PC-3 (cell line): ENCODE results near the gene PRLR. TPM values are rescaled to one million over a fixed set of nuclear protein-coding genes. Genes with fewer than 3 reads are reported as not detected.
"Not testable (repeated sequence)": the region's sequence is repeated elsewhere in the genome, so short reads cannot be mapped to it uniquely, and the experiment has no call there.

Experiments
- ATAC-seq: fragments of 200-7000 bp; cut with Tn5 transposase; 2 replicates; pipeline ENCODE4 v1.9.1; 2020; ENCODE audit warnings: mild to moderate bottlenecking, moderate library complexity
- BruUV-seq: library from RNA; stranded (reverse); fragments of 400-500 nt; replicated peaks from 2 replicates; lab custom pipeline; 2021; lab: Mats Ljungman, UMichigan
- CTCF ChIA-PET: fragments of 300-600 bp; sonication (Branson Sonifier 250); formaldehyde crosslinking; loops from one replicate; lab custom pipeline; 2022; ENCODE audit warnings: antibody characterized with exemption; lab: Charles Lee
- POLR2A ChIA-PET: fragments of 300-600 bp; sonication (Branson Sonifier 250); formaldehyde crosslinking; loops from one replicate; lab custom pipeline; 2022; ENCODE audit warnings: antibody characterized with exemption; ENCODE audit not compliant: unreplicated experiment; lab: Charles Lee
- DNase-seq: peaks from one replicate; pipeline ENCODE4 v3.0.0-alpha.2; 2015
- H2AFZ ChIP-seq: fragments of 300-600 bp; sonication (generic); 2 replicates; pipeline ENCODE4 v1.6.0; 2016; ENCODE audit warnings: antibody characterized with exemption, low read length
- H3F3A ChIP-seq: fragments of 300-600 bp; sonication (generic); one replicate; pipeline ENCODE4 v1.6.0; 2017; ENCODE audit warnings: antibody characterized with exemption, low read length, control low read depth, mild to moderate bottlenecking; ENCODE audit not compliant: unreplicated experiment
- H3K27ac ChIP-seq: fragments of 300-600 bp; sonication (generic); 2 replicates; pipeline ENCODE4 v1.5.1; 2016; ENCODE audit warnings: mild to moderate bottlenecking, low read length
- H3K27me3 ChIP-seq: fragments of 300-600 bp; sonication (generic); 2 replicates; pipeline ENCODE4 v1.6.1; 2016; ENCODE audit warnings: low read length, mixed read lengths
- H3K36me3 ChIP-seq: fragments of 300-600 bp; sonication (generic); 2 replicates; pipeline ENCODE4 v1.6.1; 2016; ENCODE audit warnings: low read depth, mixed run types, low read length, mixed read lengths
- H3K4me1 ChIP-seq: fragments of 300-600 bp; sonication (generic); 2 replicates; pipeline ENCODE4 v1.5.1; 2016; ENCODE audit warnings: low read length; ENCODE audit not compliant: insufficient read depth
- H3K4me2 ChIP-seq: fragments of 300-600 bp; sonication (generic); 2 replicates; pipeline ENCODE4 v1.6.0; 2016; ENCODE audit warnings: low read length
- H3K4me3 ChIP-seq: fragments of 300-600 bp; sonication (generic); 2 replicates; pipeline ENCODE4 v1.5.1; 2016; ENCODE audit warnings: mild to moderate bottlenecking, low read length, mixed read lengths
- H3K79me2 ChIP-seq: fragments of 300-600 bp; sonication (generic); 2 replicates; pipeline ENCODE4 v1.6.1; 2017; ENCODE audit warnings: low read length, mixed read lengths
- H3K9ac ChIP-seq: fragments of 300-600 bp; sonication (generic); 2 replicates; pipeline ENCODE4 v1.6.0; 2016; ENCODE audit warnings: mild to moderate bottlenecking, low read length
- H3K9me2 ChIP-seq: fragments of 300-600 bp; sonication (generic); replicated peaks from 2 replicates; pipeline ENCODE4 v1.6.1; 2016; ENCODE audit warnings: mixed run types, low read length, mixed read lengths
- H3K9me3 ChIP-seq: fragments of 300-600 bp; sonication (generic); 2 replicates; pipeline ENCODE4 v1.6.1; 2016; ENCODE audit warnings: low read length, mixed read lengths
- H4K20me1 ChIP-seq: fragments of 300-600 bp; sonication (generic); 2 replicates; pipeline ENCODE4 v1.6.1; 2016; ENCODE audit warnings: low read length, mixed read lengths
- CTCF ChIP-seq: fragments of 300-600 bp; sonication (generic); conservative IDR thresholded peaks from 2 replicates; pipeline ENCODE4 v1.5.1; 2017; ENCODE audit warnings: antibody characterized with exemption, low read depth, mild to moderate bottlenecking, low read length
- EZH2 ChIP-seq: fragments of 300-600 bp; sonication (generic); IDR thresholded peaks from one replicate; pipeline ENCODE4 v1.6.1; 2017; ENCODE audit warnings: antibody characterized with exemption, mild to moderate bottlenecking, low read length; ENCODE audit not compliant: unreplicated experiment
- EZH2phosphoT487 ChIP-seq: fragments of 300-600 bp; sonication (generic); IDR thresholded peaks from 2 replicates; pipeline ENCODE4 v1.6.1; 2018; ENCODE audit warnings: mild to moderate bottlenecking, antibody characterized with exemption, low read length, borderline replicate concordance
- intact Hi-C: fragments of 100-400 bp; cut with micrococcal nuclease; formaldehyde crosslinking; loops from 2 replicates; pipeline ENCODE4 v1.9.0; 2023
- total RNA-seq: library from RNA; depleted of rRNA; stranded (reverse); fragments of >200 nt; gene quantifications from 2 replicates; pipeline ENCODE4 v1.2.3, GENCODE V29; 2014

Gene PRLR
- total RNA-seq, 1 experiment from 2014 or later: 0.29 TPM

- DNase-seq: peak; percentile 7
- no peak overlapping the region for H3K4me3 ChIP-seq
- no peak overlapping the region for H3K9ac ChIP-seq
- TF ChIP-seq CTCF (no peak), EZH2 (no peak), EZH2phosphoT487 (no peak)
- ChIA-PET POLR2A (no interaction called here), CTCF (no interaction called here)
- no peaks in the 10 kb centered on the region for H3K36me3 ChIP-seq
- peaks cover 21% of the 10 kb centered on the region for H3K27me3 ChIP-seq
- H3F3A ChIP-seq: no peaks in the 10 kb centered on the region
- intact Hi-C loops: no loop called here
- no peaks in the 10 kb centered on the region for H4K20me1 ChIP-seq
- no peak overlapping the region for H3K4me2 ChIP-seq
- no peaks in the 10 kb centered on the region for H3K9me2 ChIP-seq
- no TSS peak for BruUV-seq
- no peak overlapping the region for H3K27ac ChIP-seq
- peaks cover 8% of the 10 kb centered on the region for H3K4me1 ChIP-seq
- 0 out of 2 replicates have a peak overlapping the region, but pooled peaks have one; percentile 19 for H2AFZ ChIP-seq
- H3K79me2 ChIP-seq: no peaks in the 10 kb centered on the region
- H3K9me3 ChIP-seq: no peaks in the 10 kb centered on the region
- ATAC-seq: no peak
Measured at GRCh38 chr5:35246900-35247647, 16.8 kb upstream of the PRLR start.

GRCh38 chr5:35246411-35246810, 16.1 kb upstream of the PRLR start:
- Histone ChIP-seq H4K20me1 (no peaks in the 10 kb centered on the region), H3K9ac (no peak overlapping the region), H3K9me2 (no peaks in the 10 kb centered on the region), H3K27ac (no peak overlapping the region), H3K4me1 (peaks cover 8% of the 10 kb centered on the region), H3K4me2 (no peak overlapping the region), H3F3A (no peaks in the 10 kb centered on the region), H2AFZ (peak overlapping the region; percentile 32; the same call in 1 of the 2 replicates), H3K9me3 (no peaks in the 10 kb centered on the region), H3K4me3 (no peak overlapping the region), H3K27me3 (peaks cover 28% of the 10 kb centered on the region), H3K79me2 (no peaks in the 10 kb centered on the region), H3K36me3 (no peaks in the 10 kb centered on the region)
- TF ChIP-seq EZH2 (no peak), CTCF (peak; percentile 36; the same call in 1 of the 2 replicates)
- peak; percentile 15 for DNase-seq
- CTCF ChIA-PET: no interaction called here
- no peak for ATAC-seq
- BruUV-seq: no TSS peak
- intact Hi-C loops: no loop called here
- POLR2A ChIA-PET: no interaction called here

- CTCF ChIA-PET, H3K27ac ChIP-seq, H3K9ac ChIP-seq, H3K4me2 ChIP-seq, H3K36me3 ChIP-seq, H3K9me2 ChIP-seq, H3K4me3 ChIP-seq, H3K4me1 ChIP-seq, H3F3A ChIP-seq, BruUV-seq, H3K9me3 ChIP-seq, ATAC-seq, H3K79me2 ChIP-seq, H2AFZ ChIP-seq, intact Hi-C loops, H4K20me1 ChIP-seq, DNase-seq, POLR2A ChIA-PET: not testable (repeated sequence)
- H3K27me3 ChIP-seq: peaks cover 38% of the 10 kb centered on the region
Measured at GRCh38 chr5:35245371-35245770, 15.1 kb upstream of the PRLR start.
